ENCODE data around the gene CAPZB.

CAPZB gene

DNA sequence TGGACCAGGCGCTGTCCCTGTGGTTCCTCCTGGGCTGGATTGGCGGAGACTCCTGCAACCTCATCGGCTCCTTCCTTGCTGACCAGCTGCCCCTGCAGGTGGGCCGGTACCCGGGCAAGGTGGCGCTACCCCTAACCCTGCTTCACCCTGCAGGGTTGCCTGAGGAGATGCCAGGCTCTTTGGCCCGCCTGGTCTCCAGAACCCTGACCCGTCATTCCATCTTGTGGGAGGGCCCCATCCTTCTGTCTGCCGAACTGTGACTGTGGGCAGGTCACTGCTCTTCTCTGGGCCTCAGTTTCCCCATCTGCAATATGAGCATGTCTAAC lies 160.7 kb downstream of the CAPZB start:
- no peak for DNase-seq

DNA sequence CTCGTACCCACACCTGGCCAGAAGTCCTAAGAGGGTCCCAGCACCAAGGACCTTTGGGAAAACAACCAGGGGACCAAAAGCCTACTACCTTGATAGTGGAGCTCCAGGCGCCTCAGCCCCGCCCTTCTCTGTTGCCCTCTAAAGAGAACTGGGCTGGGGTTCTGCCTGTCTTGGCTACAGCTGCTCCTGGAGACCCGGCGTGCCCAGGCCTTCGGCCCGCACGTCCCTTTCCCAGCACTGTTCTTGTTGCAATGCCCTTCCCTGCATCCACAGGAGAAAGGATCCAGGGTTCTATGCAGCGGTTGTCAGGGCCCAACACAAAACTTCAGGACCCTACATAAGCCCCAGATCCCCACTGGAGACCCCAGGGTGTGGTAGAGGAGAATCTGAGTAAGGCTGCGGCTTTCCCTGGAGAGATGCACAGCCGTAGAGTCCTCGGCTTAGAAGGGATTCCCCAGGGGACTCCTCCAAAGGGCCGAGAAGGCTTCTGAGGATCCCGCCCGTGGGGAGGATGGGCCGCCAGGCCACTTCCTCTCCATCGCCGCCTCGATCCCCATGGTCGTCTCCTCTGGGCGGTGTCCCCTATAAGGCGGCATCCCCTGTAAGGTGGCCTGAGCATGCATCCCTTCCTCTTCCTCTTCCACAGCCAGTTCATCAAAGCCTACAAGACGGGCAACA lies 161.2 kb downstream of the CAPZB start:
- no peak for DNase-seq

DNA sequence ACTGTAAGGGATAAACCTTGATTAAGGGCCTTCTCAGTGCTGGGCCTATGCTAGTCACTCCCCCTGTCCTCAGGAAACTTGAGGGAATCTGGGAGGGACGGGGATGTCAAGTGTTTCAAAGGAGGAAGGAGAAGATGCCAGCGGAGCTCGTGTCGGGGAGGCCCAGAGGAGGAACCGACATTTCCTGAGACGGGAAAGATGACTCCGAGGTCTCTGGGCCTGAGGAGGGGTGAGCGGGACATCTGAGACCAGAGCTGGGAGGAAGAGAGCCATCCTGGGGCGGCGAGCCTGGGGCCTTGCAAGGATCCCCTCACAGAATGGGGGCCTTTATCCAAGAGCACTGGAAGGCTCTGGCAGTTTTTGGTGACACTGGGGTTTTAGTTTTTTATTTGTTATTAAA lies 162.9 kb downstream of the CAPZB start:
- no peak for DNase-seq

GRCh38 chr1:19321071-19321470 lies 164.3 kb downstream of the CAPZB start:
- DNase-seq = no peak

DNA sequence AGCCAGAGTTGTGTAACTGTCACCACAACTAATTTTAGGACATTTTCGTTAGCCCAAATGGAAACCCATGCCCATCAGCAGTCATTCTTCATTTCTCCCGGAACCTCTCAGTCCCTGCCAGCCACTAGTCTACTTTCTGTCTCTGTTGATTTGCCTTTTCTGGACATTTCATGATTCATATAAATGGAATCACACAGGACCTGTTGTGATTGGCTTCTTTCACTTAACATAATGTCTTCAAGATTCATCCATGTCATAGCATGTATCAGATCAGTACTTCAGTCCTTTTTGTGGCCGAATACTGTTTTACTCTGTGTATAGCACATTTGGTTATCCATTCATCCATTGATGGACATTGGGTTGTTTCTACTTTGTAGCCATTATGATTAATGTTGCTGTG lies 166.1 kb downstream of the CAPZB start:
- DNase-seq = no peak

DNA sequence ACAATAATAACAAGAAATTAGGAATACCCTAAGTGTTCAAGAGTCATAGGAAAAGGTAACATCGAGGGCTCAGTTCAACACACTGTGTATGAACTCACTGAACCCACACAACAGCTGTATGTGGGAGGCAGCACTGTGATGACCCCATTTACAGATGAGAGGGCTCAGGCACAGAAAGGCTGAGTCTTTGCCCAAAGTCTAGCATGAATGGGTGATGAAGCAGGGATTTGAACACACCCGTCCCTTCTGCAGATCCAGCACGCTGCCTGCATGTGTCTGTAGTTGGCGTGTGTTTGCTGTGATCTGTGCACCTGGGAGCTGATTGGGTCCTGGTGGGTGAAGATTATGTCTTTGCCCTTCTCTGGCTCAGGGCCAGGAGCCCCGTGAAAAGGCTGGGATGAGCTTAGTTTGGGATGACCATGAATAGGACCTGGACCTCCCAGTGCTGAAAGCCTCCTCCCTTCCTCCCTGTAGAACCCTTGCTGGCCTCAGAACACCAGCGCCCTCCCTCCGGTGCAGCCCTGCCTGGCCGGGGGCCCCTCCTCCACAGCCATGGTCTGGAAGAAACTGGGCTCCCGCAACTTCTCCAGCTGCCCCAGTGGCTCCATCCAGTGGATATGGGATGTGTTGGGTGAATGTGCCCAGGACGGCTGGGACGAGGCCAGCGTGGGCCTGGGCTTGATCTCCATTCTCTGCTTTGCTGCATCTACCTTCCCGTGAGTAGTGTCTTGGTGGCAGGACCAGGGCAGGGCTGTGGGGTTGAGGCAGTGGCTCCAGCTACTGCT lies 168.0 kb downstream of the CAPZB start:
- no peak for DNase-seq

DNA sequence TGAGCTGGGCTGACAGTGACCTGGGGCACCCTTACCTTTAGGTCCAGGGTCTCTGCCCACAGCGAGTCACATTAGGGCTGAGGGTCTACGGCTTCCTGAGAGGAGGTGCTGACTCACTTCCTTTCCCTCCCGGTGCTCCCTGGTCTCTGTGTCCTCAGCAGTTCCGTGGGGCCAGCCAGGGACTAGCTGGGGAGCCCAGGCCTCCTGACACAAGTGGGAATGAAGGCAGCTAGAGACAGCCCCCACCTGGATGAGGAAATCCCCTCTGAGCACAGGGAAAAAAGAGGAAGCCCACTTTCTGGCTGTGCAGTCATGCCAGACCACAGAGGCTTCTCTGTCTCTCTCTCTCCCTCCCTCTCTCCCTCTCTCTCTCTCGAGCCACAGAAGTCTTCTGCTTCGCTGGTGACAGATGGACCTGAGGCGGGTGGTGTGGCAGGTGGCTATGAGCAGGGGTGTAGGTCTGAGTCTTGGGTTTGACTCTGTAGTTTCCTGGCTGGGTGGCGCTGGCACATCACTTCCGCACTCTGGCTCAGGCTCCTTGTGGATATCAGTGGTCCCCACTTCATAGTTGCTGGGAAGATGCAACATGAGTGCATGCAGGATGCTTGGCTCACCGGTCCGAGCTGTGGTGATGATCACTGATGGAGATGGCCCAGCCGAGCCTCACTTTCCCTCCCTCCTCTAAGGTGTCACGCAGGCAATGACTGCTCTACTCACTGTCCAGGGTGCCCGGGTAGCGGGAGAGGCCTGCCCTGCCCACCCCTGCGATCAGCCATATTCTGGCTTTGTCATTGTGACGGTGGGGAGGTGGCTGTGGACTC lies 169.8 kb downstream of the CAPZB start:
- DNase-seq = no peak

GRCh38 chr1:19313961-19314882 lies 171.1 kb downstream of the CAPZB start:
- DNase-seq = no peak

- no peak for DNase-seq
Measured at GRCh38 chr1:19313636-19313959, 171.7 kb downstream of the CAPZB start.

DNA sequence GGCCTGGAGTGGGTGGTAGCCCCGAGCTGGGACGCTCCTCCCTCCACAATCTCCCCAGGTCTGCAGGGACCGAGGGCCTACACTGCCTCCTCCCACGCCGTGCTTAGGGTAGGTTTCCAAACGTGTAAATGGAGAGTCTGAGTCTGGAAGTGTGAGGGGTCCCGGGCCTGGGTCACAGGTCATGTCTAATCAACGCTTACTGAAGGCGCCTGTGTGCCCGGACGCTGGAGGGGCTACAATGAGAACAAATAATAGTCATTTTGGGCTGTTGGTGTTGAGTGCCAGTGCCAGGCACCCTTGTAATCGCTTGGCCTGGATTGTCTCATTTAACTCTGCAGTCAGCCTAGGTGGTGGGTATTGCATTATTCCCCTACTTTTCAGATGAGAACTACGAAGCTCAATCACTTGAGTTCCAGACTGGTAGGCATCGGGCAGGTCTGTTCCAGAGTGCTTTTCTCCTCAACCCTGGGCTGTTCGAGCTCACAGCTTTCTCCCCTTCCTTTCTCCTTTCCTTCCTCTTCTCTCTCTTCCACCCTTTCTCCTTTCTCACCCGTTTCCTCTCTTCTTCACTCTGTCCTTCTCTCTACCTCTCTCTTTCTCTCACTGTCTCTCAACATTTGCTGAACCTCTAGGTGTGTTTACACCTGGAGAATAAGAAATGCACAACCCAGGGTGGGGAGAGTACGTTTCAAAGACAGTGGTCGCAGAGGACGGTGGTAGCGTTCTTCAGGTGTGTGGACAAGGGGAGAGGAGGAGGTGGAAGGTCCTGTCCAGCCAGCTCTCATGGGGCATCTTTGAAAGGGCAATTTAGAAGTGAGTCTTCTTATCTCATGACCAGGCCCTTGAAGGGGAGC lies 172.3 kb downstream of the CAPZB start:
- DNase-seq = no peak

- peak; percentile 38 for DNase-seq
Measured at GRCh38 chr1:19311931-19312781, 173.2 kb downstream of the CAPZB start, which contains the start of the genes AKR7A2 and SLC66A1. Gene AKR7A2, minus strand, starts transcription at chr1:19312144. Its CDS starts 20 bp downstream, at chr1:19312124. Gene SLC66A1, plus strand, starts transcription at chr1:19312326. Its CDS starts 5,352 bp downstream, at chr1:19317678.

GRCh38 chr1:19311503-19311930 lies 173.8 kb downstream of the CAPZB start:
- no peak for DNase-seq

- no peak for DNase-seq
Measured at GRCh38 chr1:19310720-19311502, 174.4 kb downstream of the CAPZB start.

GRCh38 chr1:19310061-19310460 lies 175.3 kb downstream of the CAPZB start:
- DNase-seq = no peak

GRCh38 chr1:19309123-19309813 lies 176.1 kb downstream of the CAPZB start:
- DNase-seq = no peak

DNA sequence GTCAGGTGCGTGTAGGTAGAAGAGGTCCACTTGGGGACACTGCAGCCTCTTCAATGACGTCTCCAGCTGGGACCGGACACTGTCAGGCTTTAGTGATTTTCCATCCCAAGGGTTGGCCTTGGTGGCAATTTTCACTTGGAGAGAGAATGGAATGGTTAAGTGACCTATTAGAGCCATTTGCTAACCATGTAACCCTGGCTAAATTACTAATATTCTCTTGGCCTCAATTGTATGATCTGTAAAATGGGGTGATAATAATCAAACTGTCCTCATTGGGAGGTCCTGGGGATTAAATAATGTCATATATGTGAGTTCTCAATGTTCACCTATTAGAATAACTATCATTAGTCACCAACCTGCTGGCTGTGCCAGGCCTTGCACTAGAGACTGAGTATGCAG lies 176.8 kb downstream of the CAPZB start:
- DNase-seq = no peak

GRCh38 chr1:19307794-19308508 lies 177.4 kb downstream of the CAPZB start:
- DNase-seq = no peak

DNA sequence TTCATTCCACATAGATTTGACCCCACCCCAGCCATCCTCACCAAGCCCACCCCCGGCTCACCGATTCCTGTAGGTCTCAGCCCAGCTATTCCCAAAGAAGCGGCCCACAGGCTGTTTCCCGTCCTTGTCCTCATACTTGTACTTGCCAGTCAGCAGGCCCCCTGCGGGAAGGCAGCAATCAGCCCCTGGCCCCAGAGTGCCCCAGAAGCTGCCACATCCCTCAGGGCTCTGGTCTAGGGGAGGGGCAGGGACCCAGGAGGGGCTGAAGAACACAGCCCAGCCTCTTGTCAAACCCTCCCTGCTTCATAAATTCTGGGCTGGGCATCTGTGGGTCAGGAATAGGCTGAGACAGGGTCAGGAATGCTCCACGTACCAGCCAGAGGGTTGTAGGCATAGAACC lies 178.4 kb downstream of the CAPZB start:
- DNase-seq = no peak

Measured in NCI-H187 treated with DMSO at 0.1 percent for 48 hours (cell line).